Caki2 (cell line): Measurements from ENCODE around the gene PAFAH1B1. TPM values are rescaled to one million over a fixed set of nuclear protein-coding genes. Genes with fewer than 3 reads are reported as not detected.
"Not testable (repeated sequence)": the region's sequence is repeated elsewhere in the genome, so short reads cannot be mapped to it uniquely, and the experiment has no call there.

Experiments used
- DNase-seq: peaks from one replicate; pipeline ENCODE4 v3.0.0-alpha.2; 2015; ENCODE audit warnings: low read depth
- in situ Hi-C: cut with HindIII; loops from 2 replicates; pipeline ENCODE4 v1.10.0; 2016; ENCODE audit warnings: low sequenced_read_pairs, low pct_unique_long_range_greater_than_20kb, mixed read lengths
- total RNA-seq: library from RNA; depleted of rRNA; stranded (reverse); fragments of >200 nt; shearing (Covaris generic); gene quantifications from 2 replicates; pipeline ENCODE4 v1.2.3, GENCODE V29; 2014; ENCODE audit warnings: low replicate concordance; rRNA removed

PAFAH1B1 gene
- total RNA-seq = 92.6 and 96.8 TPM in 2 replicates

GRCh38 chr17:2592971-2593820 lies at the start of gene PAFAH1B1:
TSS of gene PAFAH1B1 (plus strand) at chr17:2593654. CDS start at chr17:2638289, 44,635 bp downstream.
- DNase-seq = peak; percentile 87
- in situ Hi-C loops = no loop called here

GRCh38 chr17:2545393-2545792 lies 48.1 kb upstream of the PAFAH1B1 start:
- in situ Hi-C loops = no loop called here
- DNase-seq = no peak

- in situ Hi-C loops = no loop called here
- DNase-seq = no peak
These were observed 46.3 kb upstream of the PAFAH1B1 start for GRCh38 chr17:2547176-2547575.

GRCh38 chr17:2548026-2548425 lies 45.4 kb upstream of the PAFAH1B1 start:
- DNase-seq, in situ Hi-C loops: not testable (repeated sequence)

- no peak for DNase-seq
- in situ Hi-C loops = no loop called here
These were observed 43.9 kb upstream of the PAFAH1B1 start for GRCh38 chr17:2549392-2550211.

- in situ Hi-C loops = no loop called here
- DNase-seq = no peak
These were observed 42.0 kb upstream of the PAFAH1B1 start for GRCh38 chr17:2551493-2551892.

GRCh38 chr17:2551928-2552327 lies 41.5 kb upstream of the PAFAH1B1 start:
- in situ Hi-C loops = no loop called here

GRCh38 chr17:2560658-2561057 lies 32.8 kb upstream of the PAFAH1B1 start:
- no peak for DNase-seq
- in situ Hi-C loops = no loop called here

More at GRCh38 chr17:2551928-2552327, 41.5 kb upstream of the PAFAH1B1 start:
- no peak for DNase-seq

GRCh38 chr17:2562162-2562858 lies 31.1 kb upstream of the PAFAH1B1 start:
- in situ Hi-C loops = no loop called here
- no peak for DNase-seq

GRCh38 chr17:2563061-2563460 lies 30.4 kb upstream of the PAFAH1B1 start:
- no peak for DNase-seq
- in situ Hi-C loops = no loop called here

- DNase-seq = no peak
- in situ Hi-C loops = no loop called here
These were observed 29.9 kb upstream of the PAFAH1B1 start for GRCh38 chr17:2563543-2563942.

- DNase-seq = peak; percentile 14
- in situ Hi-C loops = no loop called here
These were observed 28.6 kb upstream of the PAFAH1B1 start for GRCh38 chr17:2564877-2565276.

- in situ Hi-C loops = no loop called here
- DNase-seq = no peak
These were observed 27.4 kb upstream of the PAFAH1B1 start for GRCh38 chr17:2566056-2566455.

GRCh38 chr17:2571523-2572303 lies 21.7 kb upstream of the PAFAH1B1 start:
- in situ Hi-C loops = no loop called here
- no peak for DNase-seq

GRCh38 chr17:2572304-2572609 lies 21.2 kb upstream of the PAFAH1B1 start:
- DNase-seq, in situ Hi-C loops: not testable (repeated sequence)

GRCh38 chr17:2580151-2580550 lies 13.3 kb upstream of the PAFAH1B1 start:
- DNase-seq = no peak
- in situ Hi-C loops = no loop called here

- in situ Hi-C loops = no loop called here
These were observed 12.8 kb upstream of the PAFAH1B1 start for GRCh38 chr17:2580661-2581060.

GRCh38 chr17:2582493-2582892 lies 11.0 kb upstream of the PAFAH1B1 start:
- no peak for DNase-seq
- in situ Hi-C loops = no loop called here

More at GRCh38 chr17:2580661-2581060, 12.8 kb upstream of the PAFAH1B1 start:
- no peak for DNase-seq
